COLO668 (cell line): ENCODE data around the gene SOBP.

Source experiments
- DNase-seq: peaks from one replicate; lab custom pipeline; 2025; ENCODE audit not compliant: unreplicated experiment; lab: John Stamatoyannopoulos, UW

SOBP gene

GRCh38 chr6:107613651-107614379, 123.9 kb downstream of the SOBP start:
- no peak for DNase-seq

DNA sequence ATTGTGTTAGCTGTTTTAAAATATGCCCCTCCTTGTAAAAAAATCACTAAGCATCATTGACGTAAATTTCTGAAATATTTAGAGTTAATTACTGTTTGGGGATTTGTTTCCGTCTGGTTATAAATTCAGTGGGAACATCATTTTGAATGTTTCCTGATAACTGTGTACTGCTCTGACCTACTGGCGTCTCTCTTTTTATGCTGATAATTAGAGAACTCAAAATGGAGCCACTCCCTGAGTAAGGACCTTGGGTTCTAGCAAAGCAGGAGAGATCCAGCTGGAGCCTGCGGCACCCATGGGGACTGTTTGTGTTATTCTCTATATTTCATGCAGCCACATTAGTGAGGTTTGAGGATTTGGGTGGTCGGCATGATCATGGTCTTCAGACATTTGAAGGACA, 124.9 kb downstream of the SOBP start:
- DNase-seq: no peak

DNA sequence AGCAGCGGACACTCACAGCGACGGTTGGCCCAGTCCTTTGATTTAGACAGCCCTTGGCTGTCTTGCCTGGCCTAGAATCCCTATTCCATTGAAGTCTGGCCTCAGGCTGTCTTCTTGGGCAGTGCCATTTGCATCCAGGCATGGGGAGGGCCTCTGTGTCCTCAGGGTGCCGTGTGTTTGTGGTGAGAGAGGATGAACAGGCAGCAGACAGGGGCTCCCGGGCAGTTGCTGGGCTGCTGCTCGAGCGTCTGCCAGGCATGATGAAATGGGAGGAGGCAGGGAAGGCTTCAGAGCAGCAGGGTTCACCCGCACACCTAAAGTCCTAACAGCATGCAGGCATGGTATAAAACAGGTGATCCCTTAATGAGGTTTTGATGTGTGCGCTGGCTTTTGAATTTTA, 126.9 kb downstream of the SOBP start:
- DNase-seq: no peak

- no peak for DNase-seq
Measured at GRCh38 chr6:107617341-107617932, 127.5 kb downstream of the SOBP start.

GRCh38 chr6:107618672-107619071, 128.8 kb downstream of the SOBP start:
- DNase-seq: no peak

- DNase-seq: no peak
Measured at GRCh38 chr6:107620732-107621131, 130.8 kb downstream of the SOBP start.

GRCh38 chr6:107621229-107621937, 131.5 kb downstream of the SOBP start:
- DNase-seq: peak; percentile 23

GRCh38 chr6:107622269-107622668, 132.4 kb downstream of the SOBP start:
- DNase-seq: no peak

- no peak for DNase-seq
Measured at GRCh38 chr6:107624050-107624449, 134.1 kb downstream of the SOBP start.

DNA sequence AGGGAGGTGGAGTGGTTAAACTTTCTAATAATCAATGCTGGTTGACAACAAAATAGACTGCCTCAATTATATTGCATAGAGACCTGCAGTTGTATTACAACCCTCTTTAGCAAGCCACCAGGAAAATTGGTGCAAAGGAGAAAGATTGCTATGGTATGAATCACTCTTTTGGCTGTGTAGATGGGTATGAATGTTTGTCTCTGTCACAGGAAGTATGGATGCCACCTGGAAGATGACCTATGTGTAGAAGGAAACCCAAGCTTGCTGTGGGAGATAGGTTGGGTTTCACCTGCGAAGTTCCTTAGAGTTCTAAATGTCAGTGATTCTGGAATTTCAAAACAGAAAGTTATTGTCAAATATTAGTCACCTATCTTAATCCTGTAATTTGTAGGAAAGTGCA, 134.6 kb downstream of the SOBP start:
- no peak for DNase-seq

DNA sequence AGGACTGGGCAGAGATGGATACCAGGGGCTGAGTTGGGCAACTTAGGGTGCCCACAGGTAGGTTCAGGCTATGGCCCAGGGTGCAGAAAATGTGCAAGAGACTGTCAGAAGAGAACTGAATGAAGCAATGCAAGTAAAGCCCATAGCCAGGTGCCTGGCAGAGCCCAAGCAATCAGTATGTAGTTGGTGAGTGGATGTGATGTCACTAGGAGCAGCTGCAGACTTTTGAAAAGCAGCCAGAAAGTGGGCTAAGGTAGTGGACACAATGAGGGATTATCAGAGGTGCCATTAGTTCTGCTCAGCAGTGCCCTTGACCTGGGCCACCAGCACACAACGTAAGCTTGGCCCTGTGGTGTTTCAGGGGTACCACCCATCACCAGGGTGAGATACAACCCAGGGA, 135.3 kb downstream of the SOBP start:
- DNase-seq: peak; percentile 31

GRCh38 chr6:107626645-107627044, 136.7 kb downstream of the SOBP start:
- DNase-seq: no peak

- no peak for DNase-seq
Measured at GRCh38 chr6:107627969-107628368, 138.1 kb downstream of the SOBP start.

- DNase-seq: no peak
Measured at GRCh38 chr6:107628878-107629277, 139.0 kb downstream of the SOBP start.

- no peak for DNase-seq
Measured at GRCh38 chr6:107629548-107630129, 139.7 kb downstream of the SOBP start.

DNA sequence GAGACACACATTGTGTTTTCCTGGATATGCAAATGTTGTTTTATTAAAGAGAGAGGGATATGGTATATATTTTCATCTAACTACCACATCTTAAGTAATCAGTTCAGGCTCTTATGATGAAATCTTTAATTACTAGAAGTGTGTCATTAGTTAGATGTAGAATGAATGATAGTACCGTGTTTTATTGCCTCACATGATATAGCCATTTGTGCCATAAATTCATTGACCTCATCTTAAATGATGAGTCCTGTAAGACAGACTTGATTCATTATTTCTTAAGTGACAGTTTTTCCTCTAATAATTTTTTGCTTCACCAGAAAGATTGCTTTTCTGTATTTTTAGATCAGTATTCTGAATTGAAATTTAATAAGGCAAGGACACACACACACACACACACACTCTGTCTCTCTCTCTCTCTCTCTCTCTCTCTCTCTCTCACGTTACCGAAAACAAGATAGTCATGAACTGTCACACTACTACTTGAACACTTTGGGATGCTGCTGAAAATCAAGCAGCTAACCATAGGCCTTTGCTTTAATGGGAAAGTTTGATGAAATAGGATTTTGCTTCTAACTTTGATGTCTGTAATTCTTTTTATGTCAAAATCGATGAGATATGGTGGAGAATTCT, 140.5 kb downstream of the SOBP start:
- DNase-seq: no peak

GRCh38 chr6:107632381-107633136, 142.6 kb downstream of the SOBP start:
- no peak for DNase-seq

- DNase-seq: no peak
Measured at GRCh38 chr6:107633680-107634323, 143.9 kb downstream of the SOBP start.

GRCh38 chr6:107634324-107635056, 144.6 kb downstream of the SOBP start:
- DNase-seq: no peak
